Activated T-cell treated with anti-CD3 and anti-CD28 coated beads for 1 hour (primary cell): Measurements from ENCODE around the gene BCKDK.
"Not testable (repeated sequence)": the region's sequence is repeated elsewhere in the genome, so short reads cannot be mapped to it uniquely, and the experiment has no call there.

Source experiments
- DNase-seq: peaks from one replicate; pipeline ENCODE4 v3.0.0-alpha.2; 2020; ENCODE audit warnings: low read depth

Gene BCKDK

GRCh38 chr16:31099860-31100638 is 8.1 kb upstream of the BCKDK start:
- DNase-seq, result no peak

GRCh38 chr16:31100876-31101641 is 7.1 kb upstream of the BCKDK start:
- DNase-seq, result not testable (repeated sequence)

GRCh38 chr16:31105677-31106213 is 2.4 kb upstream of the BCKDK start:
- DNase-seq, result peak; percentile 77

- no peak for DNase-seq
Observed at GRCh38 chr16:31106509-31107464, 1.4 kb upstream of the BCKDK start.

- DNase-seq, result no peak
Observed at GRCh38 chr16:31107465-31107867, 720 bp upstream of the BCKDK start.

GRCh38 chr16:31108794-31109558 is 790 bp downstream of the BCKDK start:
- no peak for DNase-seq

GRCh38 chr16:31109622-31110021 is 1.4 kb downstream of the BCKDK start:
- DNase-seq, result no peak

GRCh38 chr16:31110106-31111034 is 2.2 kb downstream of the BCKDK start:
- no peak for DNase-seq

GRCh38 chr16:31111881-31112466 is 3.8 kb downstream of the BCKDK start:
- DNase-seq, result no peak

GRCh38 chr16:31112711-31113110 is 4.5 kb downstream of the BCKDK start:
- DNase-seq, result no peak

- DNase-seq, result no peak
Observed at GRCh38 chr16:31113121-31114120, 5.2 kb downstream of the BCKDK start.

GRCh38 chr16:31114468-31114867 is 6.3 kb downstream of the BCKDK start:
- DNase-seq, result no peak

GRCh38 chr16:31117384-31118222 is 9.4 kb downstream of the BCKDK start, which contains the start of gene KAT8:
Gene KAT8 (plus strand): TSS chr16:31117664. CDS start chr16:31117682, 18 bp downstream.
- DNase-seq, result peak; percentile 93

GRCh38 chr16:31118223-31119155 is 10.3 kb downstream of the BCKDK start:
- no peak for DNase-seq

GRCh38 chr16:31120129-31120528 is 11.9 kb downstream of the BCKDK start:
- DNase-seq, result no peak

GRCh38 chr16:31125844-31126243 is 17.7 kb downstream of the BCKDK start:
- DNase-seq, result no peak
